Hematopoietic multipotent progenitor cell treated with erythropoietin and hydrocortisone succinate and interleukin-3 and kit ligand, for 17 days (in vitro differentiated cells): Measurements from ENCODE around the gene AVP.
"Not testable (repeated sequence)": the region's sequence is repeated elsewhere in the genome, so short reads cannot be mapped to it uniquely, and the experiment has no call there.

ENCODE experiments used
- DNase-seq: peaks from one replicate; pipeline ENCODE4 v3.0.0-alpha.2; 2015; ENCODE audit warnings: low spot score

AVP gene

DNA sequence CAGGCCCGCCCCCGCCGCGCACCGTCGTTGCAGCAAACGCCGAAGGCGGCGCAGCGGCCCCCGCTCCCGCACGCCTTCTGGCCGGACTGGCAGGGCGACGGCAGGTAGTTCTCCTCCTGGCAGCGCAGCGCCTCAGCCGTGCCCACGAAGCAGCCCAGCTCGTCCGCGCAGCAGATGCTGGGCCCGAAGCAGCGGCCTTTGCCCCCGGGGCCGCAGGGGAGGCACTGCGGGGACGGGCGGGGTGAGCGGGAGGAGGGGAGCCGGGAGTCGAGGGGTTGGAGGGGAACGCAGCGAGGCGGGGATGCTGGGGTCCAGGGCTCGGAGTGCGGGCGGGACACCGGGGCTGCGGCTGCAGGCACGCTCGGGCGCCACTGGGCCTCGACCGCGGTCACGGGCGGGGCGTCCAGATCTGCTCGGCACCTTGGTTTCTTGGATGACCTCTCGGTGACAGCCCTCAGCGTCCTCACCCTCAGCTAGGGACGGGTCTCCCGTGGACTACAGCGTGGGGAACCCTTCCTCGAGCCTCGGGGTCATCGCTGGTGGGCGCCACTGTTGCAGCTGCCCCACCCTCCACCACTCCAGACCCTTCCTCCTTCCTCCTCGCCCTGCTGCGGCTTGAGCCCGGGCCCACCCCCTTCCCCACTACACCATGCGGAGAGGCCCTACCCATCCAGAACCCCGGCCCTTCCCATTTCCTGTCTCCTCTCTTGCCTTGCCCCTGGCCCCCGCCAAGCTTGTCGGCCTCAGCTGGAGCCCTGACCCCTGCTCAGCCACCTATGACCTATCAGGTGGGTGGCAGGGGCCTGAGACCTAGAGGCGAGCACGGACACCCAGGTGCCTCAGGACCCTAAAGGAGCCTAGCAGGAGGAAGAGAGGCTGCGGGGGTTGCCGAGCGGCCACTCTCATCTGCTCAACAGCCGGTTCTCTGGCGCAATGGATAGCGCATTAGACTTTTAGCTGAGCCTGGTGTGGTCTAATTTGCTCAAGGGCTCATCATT lies 1.3 kb downstream of the AVP start:
- DNase-seq: no peak

DNA sequence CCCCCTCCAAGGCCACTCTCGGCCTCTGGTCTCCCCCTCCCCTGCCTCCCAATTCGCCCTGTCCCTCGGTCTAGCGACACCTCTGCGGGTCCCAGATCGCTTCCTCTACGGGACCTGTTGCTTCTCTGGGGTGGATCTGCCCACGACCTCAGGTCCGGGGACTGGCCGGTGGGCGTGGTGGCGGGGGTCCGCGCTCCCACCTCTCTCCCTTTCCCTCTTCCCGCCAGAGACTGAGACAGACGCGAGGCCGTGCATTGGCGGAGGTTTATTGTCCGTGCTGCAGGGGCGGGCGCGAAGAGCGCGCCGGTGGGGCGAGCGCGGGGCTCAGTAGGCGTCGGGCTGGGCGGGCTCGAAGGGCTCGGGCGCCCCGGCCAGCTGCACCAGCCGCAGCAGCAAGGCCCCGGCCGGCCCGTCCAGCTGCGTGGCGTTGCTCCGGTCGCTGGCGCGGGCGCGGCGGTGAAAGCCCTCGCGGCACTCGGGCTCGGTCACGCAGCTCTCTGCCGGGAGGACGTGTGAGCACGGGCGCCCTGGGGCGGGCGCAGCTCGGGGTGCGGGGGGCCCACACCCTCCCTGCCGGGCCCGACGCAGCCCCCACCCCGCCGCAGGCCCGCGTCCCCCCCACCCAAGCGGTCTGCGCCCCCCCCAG lies 2.1 kb downstream of the AVP start:
- DNase-seq: no peak

DNA sequence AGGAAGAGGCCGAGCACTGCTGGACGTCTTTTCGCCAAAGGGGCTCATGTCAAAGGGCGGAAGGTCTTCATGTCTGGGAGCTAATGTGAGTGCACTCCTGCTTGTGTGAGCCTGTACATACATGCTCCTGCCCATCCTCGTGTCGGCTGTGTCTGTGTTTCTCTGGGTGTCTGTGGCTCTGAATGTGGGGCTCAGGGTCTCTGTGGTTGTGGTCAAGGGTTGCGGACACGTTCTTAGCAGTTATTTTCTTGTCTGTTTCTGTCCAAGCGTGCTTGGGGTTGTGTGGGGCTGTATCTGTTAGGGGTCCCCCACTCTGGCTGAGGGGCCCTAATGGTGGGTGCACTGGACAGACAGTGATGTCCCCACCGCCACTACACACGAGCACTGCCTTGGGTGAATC lies 2.9 kb downstream of the AVP start:
- no peak for DNase-seq

DNA sequence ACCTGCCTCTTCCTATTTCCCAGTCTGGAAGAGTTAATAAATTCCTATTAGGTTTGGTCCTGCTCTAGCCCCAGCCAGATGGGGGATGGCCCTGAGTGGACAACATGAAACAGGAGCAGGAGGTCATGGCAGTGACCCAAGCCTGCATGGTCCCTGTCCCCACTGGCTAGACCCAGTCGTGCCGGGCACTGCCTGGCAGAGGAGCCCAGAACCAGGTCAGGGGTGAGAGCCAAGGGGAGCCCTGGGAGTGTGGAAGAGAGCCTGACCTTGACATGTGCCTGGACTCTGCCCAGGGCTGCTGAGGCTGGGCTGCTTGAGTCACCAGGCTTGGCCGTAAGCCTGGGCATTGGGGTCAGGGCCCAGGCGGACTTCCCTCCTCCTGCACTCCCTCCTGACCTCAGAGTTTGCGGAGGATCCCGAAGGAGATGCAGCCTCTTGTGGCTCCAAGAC lies 3.6 kb downstream of the AVP start:
- DNase-seq: no peak

DNA sequence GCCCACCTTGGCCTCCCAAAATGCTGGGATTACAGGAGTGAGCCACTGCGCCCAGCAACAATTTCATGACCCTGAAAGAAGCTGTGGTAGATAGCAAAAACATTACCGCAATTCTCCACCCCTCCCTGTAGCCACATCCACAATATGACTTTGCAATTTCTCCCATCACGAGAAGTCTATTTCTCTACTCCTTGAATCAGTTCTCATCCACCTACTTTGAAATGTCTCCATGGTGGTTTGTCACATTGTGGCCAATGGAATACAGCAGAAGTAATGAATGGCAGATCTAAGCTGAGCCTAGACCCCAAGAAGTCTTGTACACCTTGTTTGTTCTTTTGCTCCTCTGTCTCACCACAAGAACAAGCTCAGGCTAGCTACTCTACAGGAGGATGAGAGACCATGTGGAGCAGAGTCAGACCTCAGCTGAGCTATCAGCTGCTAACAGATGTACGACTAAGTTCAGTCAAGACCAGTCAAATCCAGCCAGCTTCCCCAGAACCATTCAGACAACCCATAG lies 6.8 kb downstream of the AVP start:
- DNase-seq: no peak

DNA sequence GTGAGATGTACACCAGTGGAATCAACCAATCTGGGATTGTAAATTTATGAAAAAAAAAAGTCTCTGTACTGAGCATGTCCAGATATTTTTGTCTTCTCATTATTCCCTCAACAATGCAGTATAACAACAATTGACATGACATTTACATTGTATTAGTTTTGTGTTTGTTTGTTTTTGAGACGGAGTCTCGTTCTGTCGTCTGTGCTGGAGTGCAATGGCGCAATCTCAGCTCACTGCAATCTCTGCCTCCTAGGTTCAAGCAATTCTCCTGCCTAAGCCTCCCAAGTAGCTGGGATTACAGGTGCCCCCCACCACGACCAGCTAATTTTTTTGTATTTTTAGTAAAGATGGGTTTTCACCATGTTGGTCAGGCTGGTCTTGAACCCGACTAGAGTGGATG lies 9.2 kb downstream of the AVP start:
- not testable (repeated sequence) for DNase-seq

DNA sequence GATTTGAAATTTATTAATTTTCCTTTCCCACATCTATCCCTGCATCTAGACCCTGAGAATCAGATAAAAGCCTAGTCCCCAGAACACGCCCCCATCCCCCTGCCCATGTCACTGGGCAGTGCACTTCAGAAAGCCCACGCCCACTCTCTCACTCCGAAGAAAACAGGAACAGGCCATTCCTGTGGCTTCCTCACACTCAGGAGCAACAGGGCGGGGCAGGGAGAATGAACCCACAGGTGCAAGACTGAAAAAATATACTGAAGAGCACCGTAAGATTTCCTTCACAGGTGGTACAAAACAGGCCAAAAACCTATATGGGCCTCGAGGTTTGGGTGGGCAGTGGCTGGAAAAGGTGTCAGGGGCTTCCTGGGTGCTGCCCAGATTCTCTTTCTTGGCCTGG lies 9.7 kb downstream of the AVP start:
- no peak for DNase-seq

DNA sequence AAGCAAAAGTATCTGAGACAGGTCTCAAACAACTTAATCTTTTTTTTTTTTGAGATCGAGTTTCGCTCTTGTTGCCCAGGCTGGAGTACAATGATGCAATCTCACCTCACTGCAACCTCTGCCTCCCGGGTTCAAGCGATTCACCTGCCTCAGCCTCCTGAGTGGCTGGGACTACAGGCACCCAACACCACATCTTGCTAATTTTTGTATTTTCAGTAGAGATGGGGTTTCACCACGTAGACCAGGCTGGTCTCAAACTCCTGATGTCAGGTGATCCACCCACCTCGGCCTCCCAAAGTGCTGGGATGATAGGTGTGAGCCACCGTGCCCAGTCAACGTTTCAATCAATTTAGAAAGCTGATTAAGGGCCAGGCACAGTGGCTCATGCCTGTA lies 11.3 kb downstream of the AVP start:
- not testable (repeated sequence) for DNase-seq

DNA sequence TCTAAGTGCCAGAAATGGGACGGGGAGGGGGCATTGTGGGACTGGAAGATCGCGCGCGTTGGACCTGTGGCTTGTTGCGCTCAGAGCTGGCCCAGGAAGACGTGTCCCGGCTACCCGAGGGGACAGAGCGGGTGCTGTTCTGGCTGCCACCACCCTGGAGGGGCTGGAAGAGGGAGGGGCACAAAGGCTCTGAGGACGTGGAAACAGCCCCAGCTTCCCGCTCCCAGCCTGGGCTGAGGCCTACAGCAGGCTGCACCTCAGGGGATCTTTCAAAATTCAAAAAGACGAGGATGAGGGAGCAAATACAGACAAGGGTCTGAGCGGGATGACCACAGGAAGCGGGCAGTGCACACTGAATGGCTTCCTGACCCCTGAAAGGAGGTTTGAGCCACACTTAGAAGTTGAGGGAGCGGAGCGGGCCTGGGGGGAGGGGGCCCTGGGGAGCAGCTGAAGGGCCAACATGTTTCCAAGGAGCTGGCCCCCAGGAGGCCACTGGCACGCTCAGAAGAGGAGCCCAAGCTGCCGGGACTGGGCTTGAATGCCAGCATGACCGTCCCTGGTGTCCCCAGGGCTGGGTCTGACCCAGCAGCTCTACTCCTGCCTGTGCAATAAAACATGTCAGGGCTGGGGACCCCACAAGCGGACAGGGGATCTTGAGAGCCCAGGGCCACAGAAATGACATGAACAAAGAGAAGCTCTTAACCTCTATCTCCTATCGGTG lies 11.8 kb downstream of the AVP start:
- DNase-seq: no peak

DNA sequence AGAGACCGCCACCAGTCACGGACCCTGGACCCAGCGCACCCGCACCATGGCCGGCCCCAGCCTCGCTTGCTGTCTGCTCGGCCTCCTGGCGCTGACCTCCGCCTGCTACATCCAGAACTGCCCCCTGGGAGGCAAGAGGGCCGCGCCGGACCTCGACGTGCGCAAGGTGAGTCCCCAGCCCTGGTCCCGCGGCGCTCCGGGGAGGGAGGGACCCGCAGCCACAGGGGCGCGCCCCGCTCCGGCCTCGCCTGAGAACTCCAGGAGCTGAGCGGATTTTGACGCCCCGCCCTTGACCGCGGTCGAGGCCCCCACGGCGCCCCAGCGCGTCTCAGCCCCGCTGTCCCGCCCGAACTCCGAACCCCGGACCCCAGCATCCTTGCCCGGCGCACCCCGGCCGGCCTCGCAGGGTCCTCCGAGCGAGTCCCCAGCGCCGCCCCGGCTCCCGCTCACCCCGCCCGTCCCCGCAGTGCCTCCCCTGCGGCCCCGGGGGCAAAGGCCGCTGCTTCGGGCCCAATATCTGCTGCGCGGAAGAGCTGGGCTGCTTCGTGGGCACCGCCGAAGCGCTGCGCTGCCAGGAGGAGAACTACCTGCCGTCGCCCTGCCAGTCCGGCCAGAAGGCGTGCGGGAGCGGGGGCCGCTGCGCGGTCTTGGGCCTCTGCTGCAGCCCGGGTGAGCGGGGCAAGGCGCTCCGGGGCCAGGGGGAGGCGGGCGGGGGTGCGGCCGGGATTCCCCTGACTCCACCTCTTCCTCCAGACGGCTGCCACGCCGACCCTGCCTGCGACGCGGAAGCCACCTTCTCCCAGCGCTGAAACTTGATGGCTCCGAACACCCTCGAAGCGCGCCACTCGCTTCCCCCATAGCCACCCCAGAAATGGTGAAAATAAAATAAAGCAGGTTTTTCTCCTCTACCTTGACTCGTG lies 12.7 kb downstream of the AVP start, which contains the start of gene OXT:
Gene OXT, plus strand, starts transcription at position 11 of the 920 bp plus-strand sequence. Its CDS starts 36 bp downstream, at position 47.
- DNase-seq: no peak

DNA sequence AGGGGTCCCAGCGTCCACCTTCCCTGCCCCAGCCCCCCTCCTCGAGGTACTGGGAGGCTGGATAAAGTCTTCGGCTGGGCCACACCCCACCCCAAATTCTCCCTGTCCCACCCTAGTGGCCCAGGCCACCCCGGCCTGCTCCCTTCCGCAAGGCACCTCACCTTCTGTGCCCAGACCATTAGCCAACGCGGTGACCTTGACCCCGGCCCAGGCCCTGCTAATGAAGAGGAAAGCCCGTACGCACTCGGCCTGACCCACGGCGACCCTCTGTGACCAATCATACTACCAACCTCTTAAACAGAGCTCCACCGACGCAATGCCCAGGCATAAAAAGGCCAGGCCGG lies 13.3 kb downstream of the AVP start:
- DNase-seq: no peak

DNA sequence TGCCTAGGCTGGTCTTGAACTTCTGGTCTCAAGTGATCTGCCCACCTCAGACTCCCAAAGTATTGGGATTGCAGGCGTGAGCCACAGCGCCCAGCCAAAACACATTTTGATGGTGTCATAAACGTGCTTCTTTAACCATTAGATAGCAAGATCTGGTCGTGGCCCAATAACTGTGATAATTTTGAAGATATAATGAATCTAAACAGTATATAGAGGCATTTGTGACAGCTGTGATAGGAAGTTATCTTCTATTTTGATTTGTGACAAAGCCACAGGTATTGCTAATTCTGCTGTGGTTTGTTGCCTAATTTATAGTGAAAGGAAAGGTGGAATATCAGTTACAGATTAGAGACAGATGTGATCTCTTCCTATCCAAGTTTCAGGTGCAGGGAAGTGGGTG lies 13.8 kb downstream of the AVP start:
- no peak for DNase-seq

DNA sequence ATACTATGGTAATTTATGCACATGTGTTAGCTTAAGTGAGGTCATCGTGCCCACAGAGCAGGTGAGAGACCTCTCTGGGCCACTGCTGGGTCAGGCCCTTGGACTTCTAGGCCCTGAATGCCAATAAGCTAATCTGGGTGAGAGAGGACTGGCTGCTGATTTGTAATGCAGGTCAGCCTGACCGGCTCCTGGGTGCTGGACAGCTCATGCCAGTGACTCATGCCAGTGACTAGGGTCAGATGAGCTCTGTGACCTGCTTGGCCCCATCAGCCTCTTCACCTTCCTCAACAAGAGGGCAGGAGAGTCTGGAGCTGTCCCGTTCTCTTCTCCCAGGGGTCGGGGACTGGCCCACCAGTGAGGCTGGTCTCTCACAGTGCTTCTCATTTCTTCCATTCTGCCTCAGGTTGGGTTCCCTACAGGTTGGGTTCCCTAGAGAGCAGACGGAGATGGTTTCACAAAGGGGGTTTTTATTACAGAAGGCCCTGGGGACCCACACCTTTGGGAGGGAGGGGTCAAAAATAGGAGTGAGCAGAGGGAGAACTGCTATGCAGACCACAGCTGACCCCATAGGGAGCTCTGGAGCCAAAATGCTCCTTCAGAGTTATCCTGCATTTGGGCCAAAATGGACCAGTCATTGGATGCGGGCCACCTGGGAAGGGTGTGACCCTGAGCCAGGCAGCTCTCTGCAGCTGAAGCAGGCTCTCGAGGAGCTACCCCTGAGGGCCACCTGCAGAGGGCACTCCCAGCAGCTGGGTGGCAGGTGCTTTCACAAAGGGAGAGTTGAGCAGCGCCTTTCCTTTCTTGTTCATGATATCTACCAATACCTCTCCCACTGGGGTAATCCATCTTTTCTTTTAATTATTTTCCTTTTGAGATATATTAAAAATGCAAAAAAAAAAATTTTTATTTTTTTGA lies 15.3 kb downstream of the AVP start:
- DNase-seq: no peak

DNA sequence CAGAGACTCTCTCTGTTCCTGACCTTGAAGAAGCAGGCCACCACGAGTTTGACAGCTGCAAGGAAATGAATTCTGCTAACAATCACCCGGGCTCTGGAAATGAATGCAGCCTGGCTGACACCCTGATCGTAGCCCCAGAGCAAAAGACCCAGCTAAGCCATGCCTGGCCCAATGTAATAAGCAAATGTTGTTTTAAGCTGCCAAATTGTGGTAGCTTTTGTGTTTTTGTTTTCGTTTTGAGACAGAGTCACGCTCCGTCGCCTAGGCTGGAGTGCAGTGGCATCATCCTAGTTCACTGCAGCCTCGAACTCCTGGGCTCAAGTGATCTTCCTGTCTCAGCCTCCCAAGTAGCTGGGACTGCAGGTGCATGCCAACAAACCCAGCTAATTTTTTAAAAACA lies 16.4 kb downstream of the AVP start:
- no peak for DNase-seq

DNA sequence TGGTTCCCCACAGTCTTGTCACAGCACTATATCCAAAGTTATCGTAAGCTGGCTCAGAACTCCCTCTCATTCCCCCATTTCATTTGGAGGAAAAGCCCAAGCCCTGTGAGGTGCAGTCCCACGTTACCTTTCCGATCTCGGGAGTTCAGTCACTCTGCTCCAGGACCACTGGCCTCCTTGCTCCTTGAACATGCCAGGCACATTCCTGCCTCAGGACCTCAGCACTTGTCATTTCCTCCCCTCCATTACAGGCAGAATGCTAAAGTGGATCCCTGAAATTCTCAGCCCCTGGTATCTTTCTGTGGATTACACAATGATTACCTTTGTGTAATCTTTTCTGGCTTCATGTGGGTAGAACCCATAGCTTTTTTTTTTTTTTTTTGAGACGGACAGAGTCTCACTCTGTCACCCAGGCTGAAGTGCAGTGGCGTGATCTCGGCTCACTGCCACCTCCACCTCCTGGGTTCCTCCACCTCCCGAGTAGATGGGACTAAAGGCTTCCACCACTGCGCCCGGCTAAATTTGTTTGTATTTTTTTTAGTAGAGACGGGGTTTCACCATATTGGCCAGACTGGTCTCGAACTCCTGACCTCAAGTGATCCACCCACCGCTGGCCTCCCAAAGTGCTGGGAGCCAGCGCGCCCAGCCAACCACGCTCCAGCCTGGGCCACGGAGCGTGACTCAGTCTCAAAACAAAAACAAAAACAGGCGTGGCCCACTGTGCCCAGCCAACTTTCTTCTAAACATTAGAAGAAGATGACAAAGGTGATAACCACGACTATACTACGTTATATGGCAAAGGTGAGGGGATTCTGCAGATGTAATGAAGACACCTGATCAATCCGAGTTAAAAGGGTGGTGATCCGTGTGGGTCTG lies 17.1 kb downstream of the AVP start:
- DNase-seq: no peak

DNA sequence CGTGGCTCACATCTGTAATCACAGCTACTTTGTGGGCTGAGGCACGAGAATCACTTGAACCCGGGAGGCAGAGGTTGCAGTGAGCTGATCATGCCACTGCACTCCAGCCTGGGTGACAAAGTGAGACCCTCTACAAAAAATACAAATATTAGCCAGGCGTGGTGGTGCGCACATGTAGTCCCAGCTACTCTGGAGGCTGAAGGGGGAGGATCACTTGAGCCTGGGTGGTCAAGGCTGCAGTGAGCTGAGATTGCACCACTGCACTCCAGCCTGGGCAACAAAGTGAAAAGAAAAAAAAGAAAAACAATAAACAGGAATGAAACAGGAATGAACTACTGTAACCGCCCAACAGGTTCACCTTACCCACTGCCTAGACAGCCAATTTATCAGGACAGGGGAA lies 20.4 kb downstream of the AVP start:
- DNase-seq: not testable (repeated sequence)

DNA sequence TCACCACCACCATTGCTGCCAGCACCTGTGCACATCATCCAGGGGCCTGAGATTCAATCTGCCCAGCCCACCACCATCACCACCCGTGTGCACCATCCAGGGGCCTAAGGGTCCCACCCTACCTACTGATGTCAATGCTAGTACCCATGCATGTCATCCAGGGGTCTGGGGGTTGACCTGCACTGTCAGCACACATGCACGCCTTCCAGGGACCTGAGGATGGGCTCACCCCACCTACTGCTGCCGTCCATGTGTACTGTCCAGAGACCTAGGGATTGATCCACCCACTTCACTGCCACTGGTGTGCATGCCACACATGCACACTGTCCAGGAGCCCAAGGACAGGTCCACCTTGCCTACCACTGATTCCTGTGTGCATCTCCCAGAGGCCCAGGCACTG lies 25.0 kb downstream of the AVP start:
- no peak for DNase-seq

DNA sequence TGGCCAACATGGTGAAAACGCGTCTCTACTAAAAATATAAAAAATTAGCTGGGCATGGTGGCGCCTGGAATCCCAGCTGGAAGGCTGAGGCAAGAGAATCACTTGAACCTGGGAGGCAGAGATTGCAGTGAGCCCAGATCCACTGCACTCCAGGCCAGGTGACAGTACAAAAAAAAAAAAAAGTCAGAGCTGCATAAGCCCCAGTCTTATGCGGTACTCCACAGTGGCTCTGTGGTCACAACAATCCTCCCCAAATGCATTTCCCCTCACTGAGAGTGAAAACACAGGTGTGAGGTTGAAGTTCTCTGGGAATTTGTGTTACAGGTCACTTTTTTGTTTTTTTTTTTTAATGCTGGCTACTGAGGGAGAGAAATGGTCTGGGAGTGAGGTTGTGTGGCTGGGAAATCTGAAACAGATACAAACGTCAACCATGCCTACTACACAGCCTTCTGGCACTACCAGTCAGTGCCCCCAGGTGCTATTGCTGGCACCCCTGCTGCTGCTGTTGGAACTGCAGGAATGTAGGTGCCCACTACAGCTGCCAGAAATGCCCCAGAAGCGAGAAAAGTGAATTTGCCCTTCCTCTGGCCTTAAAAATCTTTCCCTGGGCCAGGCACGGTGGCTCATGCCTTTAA lies 33.0 kb downstream of the AVP start:
- no peak for DNase-seq
